Activated CD4-positive, alpha-beta T cell treated with anti-CD3 and anti-CD28 coated beads, Interleukin-2, Interleukin-4, amounts not matched to agents 100 ng/mL and 50 ng/mL, durations not matched to agents 16 hours and 8 hours (primary cell): ENCODE data around the gene GPR78.

Source experiments
- DNase-seq: peaks from one replicate; pipeline ENCODE4 v3.0.0-alpha.2; 2020; ENCODE audit warnings: low spot score

Gene GPR78

GRCh38 chr4:8586671-8587468, 6.7 kb downstream of the GPR78 start:
- DNase-seq, result no peak

- no peak for DNase-seq
Observed at GRCh38 chr4:8587469-8588195, 7.4 kb downstream of the GPR78 start.

GRCh38 chr4:8588196-8588470, 7.9 kb downstream of the GPR78 start:
- no peak for DNase-seq

- DNase-seq, result no peak
Observed at GRCh38 chr4:8589336-8589735, 9.1 kb downstream of the GPR78 start.

- DNase-seq, result no peak
Observed at GRCh38 chr4:8589823-8590545, 9.8 kb downstream of the GPR78 start.

- no peak for DNase-seq
Observed at GRCh38 chr4:8590546-8590880, 10.3 kb downstream of the GPR78 start.

- DNase-seq, result no peak
Observed at GRCh38 chr4:8591114-8591513, 10.9 kb downstream of the GPR78 start.

GRCh38 chr4:8591626-8592365, 11.6 kb downstream of the GPR78 start:
- DNase-seq, result no peak

GRCh38 chr4:8592366-8593263, 12.4 kb downstream of the GPR78 start, which contains the start of gene CPZ:
CPZ (plus strand) TSS chr4:8592765; CDS start chr4:8592834, 69 bp downstream.
- DNase-seq, result no peak

GRCh38 chr4:8593264-8594096, 13.3 kb downstream of the GPR78 start:
- no peak for DNase-seq

- DNase-seq, result peak; percentile 38
Observed at GRCh38 chr4:8594097-8595038, 14.2 kb downstream of the GPR78 start.

- DNase-seq, result no peak
Observed at GRCh38 chr4:8595237-8596087, 15.3 kb downstream of the GPR78 start.

GRCh38 chr4:8596891-8597290, 16.7 kb downstream of the GPR78 start:
- no peak for DNase-seq

GRCh38 chr4:8597319-8597718, 17.1 kb downstream of the GPR78 start:
- no peak for DNase-seq

- DNase-seq, result no peak
Observed at GRCh38 chr4:8597791-8598190, 17.6 kb downstream of the GPR78 start.

GRCh38 chr4:8598391-8599090, 18.3 kb downstream of the GPR78 start:
- no peak for DNase-seq

GRCh38 chr4:8599091-8599460, 18.9 kb downstream of the GPR78 start:
- DNase-seq, result no peak

GRCh38 chr4:8599657-8600056, 19.5 kb downstream of the GPR78 start:
- no peak for DNase-seq
